Measurements from ENCODE around the gene TOP2A.
"Not testable (repeated sequence)": the region's sequence is repeated elsewhere in the genome, so short reads cannot be mapped to it uniquely, and the experiment has no call there.

The TOP2A gene

GRCh38 chr17:40372644-40373043, 45.1 kb downstream of the TOP2A start:
- peak; percentile 29 for DNase-seq

- DNase-seq = no peak
These were observed 45.7 kb downstream of the TOP2A start for GRCh38 chr17:40372031-40372430.

GRCh38 chr17:40371261-40371929, 46.3 kb downstream of the TOP2A start:
- DNase-seq = peak; percentile 70

GRCh38 chr17:40369923-40370322, 47.8 kb downstream of the TOP2A start:
- DNase-seq = no peak

GRCh38 chr17:40367728-40368127, 50.0 kb downstream of the TOP2A start:
- DNase-seq = not testable (repeated sequence)

- no peak for DNase-seq
These were observed 50.7 kb downstream of the TOP2A start for GRCh38 chr17:40366861-40367518.

GRCh38 chr17:40366076-40366860, 51.4 kb downstream of the TOP2A start:
- DNase-seq = no peak

GRCh38 chr17:40364906-40365305, 52.8 kb downstream of the TOP2A start:
- DNase-seq = no peak

GRCh38 chr17:40364121-40364861, 53.4 kb downstream of the TOP2A start, which contains the start of gene GJD3:
Gene GJD3 (minus strand): TSS chr17:40364737. CDS start chr17:40363815, 922 bp downstream.
- no peak for DNase-seq

GRCh38 chr17:40363111-40363827, 54.4 kb downstream of the TOP2A start:
- peak; percentile 63 for DNase-seq

- peak; percentile 93 for DNase-seq
These were observed 55.0 kb downstream of the TOP2A start for GRCh38 chr17:40362696-40363110.

GRCh38 chr17:40361925-40362695, 55.6 kb downstream of the TOP2A start:
- no peak for DNase-seq

GRCh38 chr17:40361063-40361924, 56.4 kb downstream of the TOP2A start:
- no peak for DNase-seq

GRCh38 chr17:40360091-40360490, 57.6 kb downstream of the TOP2A start:
- no peak for DNase-seq

GRCh38 chr17:40358323-40359038, 59.2 kb downstream of the TOP2A start:
- peak; percentile 94 for DNase-seq

- DNase-seq = no peak
These were observed 60.5 kb downstream of the TOP2A start for GRCh38 chr17:40356990-40357881.

- DNase-seq = no peak
These were observed 61.6 kb downstream of the TOP2A start for GRCh38 chr17:40355804-40356758.
